Measurements from ENCODE around the gene LRTM2.

Gene LRTM2

GRCh38 chr12:1797011-1797901 is 23.1 kb upstream of the LRTM2 start:
- in situ Hi-C loops (cut with MboI; ENCODE audit: low sequenced_read_pairs), result loop anchor here (25.0 kb wide), 1 partner anchor 765 kb away; no protein-coding TSS in a partner anchor

GRCh38 chr12:1797991-1798640 is 22.2 kb upstream of the LRTM2 start:
- in situ Hi-C loops (cut with MboI; ENCODE audit: low sequenced_read_pairs), result loop anchor here (25.0 kb wide), 1 partner anchor 764 kb away; no protein-coding TSS in a partner anchor

GRCh38 chr12:1798641-1799020 is 21.7 kb upstream of the LRTM2 start:
- in situ Hi-C loops (cut with MboI; ENCODE audit: low sequenced_read_pairs), result loop anchor here (25.0 kb wide), 1 partner anchor 764 kb away; no protein-coding TSS in a partner anchor

- in situ Hi-C loops (cut with MboI; ENCODE audit: low sequenced_read_pairs), result loop anchor here (25.0 kb wide), 1 partner anchor 763 kb away; no protein-coding TSS in a partner anchor
These were observed 21.1 kb upstream of the LRTM2 start for GRCh38 chr12:1799051-1799881.

- in situ Hi-C loops (cut with MboI; ENCODE audit: low sequenced_read_pairs), result loop anchor here (25.0 kb wide), 1 partner anchor 762 kb away; no protein-coding TSS in a partner anchor
These were observed 20.4 kb upstream of the LRTM2 start for GRCh38 chr12:1799882-1800400.

GRCh38 chr12:1800401-1801302 is 19.7 kb upstream of the LRTM2 start:
- in situ Hi-C loops (cut with MboI; ENCODE audit: low sequenced_read_pairs), result no loop called here

- in situ Hi-C loops (cut with MboI; ENCODE audit: low sequenced_read_pairs), result no loop called here
These were observed 18.9 kb upstream of the LRTM2 start for GRCh38 chr12:1801303-1801975.

- in situ Hi-C loops (cut with MboI; ENCODE audit: low sequenced_read_pairs), result no loop called here
These were observed 16.6 kb upstream of the LRTM2 start for GRCh38 chr12:1803736-1804135.

GRCh38 chr12:1804545-1805332 is 15.6 kb upstream of the LRTM2 start:
- in situ Hi-C loops (cut with MboI; ENCODE audit: low sequenced_read_pairs), result loop anchor here (5.0 kb wide), 1 partner anchor 123 kb away; no protein-coding TSS in a partner anchor

GRCh38 chr12:1805441-1806081 is 14.8 kb upstream of the LRTM2 start:
- in situ Hi-C loops (cut with MboI; ENCODE audit: low sequenced_read_pairs), result loop anchor here (5.0 kb wide), 1 partner anchor 122 kb away; no protein-coding TSS in a partner anchor

GRCh38 chr12:1806301-1807086 is 13.9 kb upstream of the LRTM2 start:
- in situ Hi-C loops (cut with MboI; ENCODE audit: low sequenced_read_pairs), result loop anchor here (5.0 kb wide), 1 partner anchor 121 kb away; no protein-coding TSS in a partner anchor

- in situ Hi-C loops (cut with MboI; ENCODE audit: low sequenced_read_pairs), result loop anchor here (5.0 kb wide), 1 partner anchor 120 kb away; no protein-coding TSS in a partner anchor
These were observed 13.1 kb upstream of the LRTM2 start for GRCh38 chr12:1807087-1807860.

- in situ Hi-C loops (cut with MboI; ENCODE audit: low sequenced_read_pairs), result loop anchor here (5.0 kb wide), 1 partner anchor 119 kb away; no protein-coding TSS in a partner anchor
These were observed 12.1 kb upstream of the LRTM2 start for GRCh38 chr12:1808036-1808797.

GRCh38 chr12:1808798-1809480 is 11.4 kb upstream of the LRTM2 start:
- in situ Hi-C loops (cut with MboI; ENCODE audit: low sequenced_read_pairs), result loop anchor here (5.0 kb wide), 1 partner anchor 118 kb away; no protein-coding TSS in a partner anchor
